Endometrial microvascular endothelial cells (primary cell): ENCODE results near the gene CLTCL1. TPM values are rescaled to one million over a fixed set of nuclear protein-coding genes. Genes with fewer than 3 reads are reported as not detected.

Experiments used
- in situ Hi-C: cut with HindIII; loops from 2 replicates; pipeline ENCODE4 v1.10.0; 2017; ENCODE audit warnings: low sequenced_read_pairs, low pct_unique_long_range_greater_than_20kb; ENCODE audit errors: inconsistent ontology term
- total RNA-seq: library from RNA; depleted of rRNA; stranded (reverse); fragments of >200 nt; gene quantifications from one replicate; pipeline ENCODE4 v1.2.3, GENCODE V29; 2015; ENCODE audit errors: inconsistent ontology term

CLTCL1 gene
- total RNA-seq, 1 donor from 2014 or later: 1.8 TPM

DNA sequence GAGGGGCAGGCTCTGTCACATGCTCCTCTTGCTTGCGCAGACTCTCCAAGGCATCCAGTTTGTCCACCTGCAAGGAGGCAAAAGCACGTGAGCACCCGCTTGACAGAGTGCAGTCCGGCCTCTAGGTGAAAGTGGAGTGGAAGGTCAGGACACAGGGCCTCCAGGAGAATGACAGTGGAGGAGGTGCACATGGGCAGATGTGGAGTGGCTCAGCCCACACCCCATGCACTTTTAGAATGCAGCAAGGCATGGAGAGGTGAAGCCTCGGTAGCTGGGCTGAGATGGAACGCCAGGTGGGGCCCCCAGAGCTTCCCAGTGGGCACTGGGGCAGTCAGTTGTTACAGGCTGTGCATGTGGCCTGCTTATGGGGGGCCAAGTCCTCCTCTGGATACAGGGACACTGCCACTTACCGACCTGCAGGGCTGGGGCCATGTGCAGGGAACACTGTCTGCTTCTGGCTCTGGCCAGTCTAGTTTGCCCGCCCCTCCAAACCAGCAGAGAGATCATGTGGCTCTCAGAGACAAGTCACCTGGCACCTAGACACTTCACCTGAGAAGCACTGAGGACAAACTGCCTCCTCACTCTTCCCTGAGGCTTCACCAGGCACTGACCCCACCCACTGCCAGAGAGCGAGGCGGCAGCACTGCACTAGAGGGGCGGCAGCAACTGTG is 110.6 kb downstream of the CLTCL1 start:
- in situ Hi-C loops: no loop called here

DNA sequence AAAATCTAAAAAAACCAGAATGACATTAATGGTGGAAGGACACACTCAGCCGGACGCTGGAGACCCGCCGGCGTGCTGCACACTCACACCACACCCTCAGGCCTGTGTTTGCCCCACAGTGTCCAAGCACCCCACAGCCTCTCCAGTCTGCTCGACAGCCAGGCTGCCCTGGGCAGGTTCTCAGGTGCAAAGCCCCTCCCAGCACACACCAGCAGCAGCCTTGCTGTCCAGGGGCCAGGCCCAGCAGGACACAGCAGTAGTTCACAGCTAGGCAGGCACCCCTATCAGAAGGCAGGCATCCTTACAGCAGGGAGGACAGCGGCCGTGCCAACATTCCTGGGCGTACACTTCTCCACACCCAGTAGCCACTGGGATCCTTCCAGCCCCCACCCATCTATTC is 111.3 kb downstream of the CLTCL1 start:
- in situ Hi-C loops: no loop called here

DNA sequence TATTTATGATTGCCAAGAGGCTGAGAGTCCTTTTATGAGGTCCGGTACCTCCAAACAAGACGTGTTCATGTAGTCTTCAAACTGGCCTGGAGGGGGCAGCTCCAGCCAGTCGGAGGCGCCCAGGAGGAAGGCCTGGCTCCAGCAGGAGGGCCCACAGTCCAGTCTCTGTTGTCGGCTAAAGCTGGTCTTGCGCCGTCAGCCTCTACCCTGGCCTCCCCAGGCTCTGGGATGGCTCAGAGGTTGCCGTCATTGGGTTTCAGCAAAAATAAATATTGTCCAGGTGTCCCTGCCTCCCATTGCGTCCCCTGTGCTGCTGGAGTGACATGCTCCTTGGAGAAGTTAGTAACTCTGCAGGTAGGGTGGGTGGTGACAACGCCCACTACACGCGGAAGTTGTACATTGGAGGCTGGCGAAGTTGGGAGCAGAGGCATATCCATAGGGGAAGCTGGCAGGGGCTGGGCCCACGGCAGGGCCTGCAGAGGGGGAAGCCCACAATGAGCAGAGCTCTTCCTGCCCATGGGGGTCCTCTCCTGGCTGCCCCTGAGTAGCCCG is 111.9 kb downstream of the CLTCL1 start:
- in situ Hi-C loops: no loop called here

DNA sequence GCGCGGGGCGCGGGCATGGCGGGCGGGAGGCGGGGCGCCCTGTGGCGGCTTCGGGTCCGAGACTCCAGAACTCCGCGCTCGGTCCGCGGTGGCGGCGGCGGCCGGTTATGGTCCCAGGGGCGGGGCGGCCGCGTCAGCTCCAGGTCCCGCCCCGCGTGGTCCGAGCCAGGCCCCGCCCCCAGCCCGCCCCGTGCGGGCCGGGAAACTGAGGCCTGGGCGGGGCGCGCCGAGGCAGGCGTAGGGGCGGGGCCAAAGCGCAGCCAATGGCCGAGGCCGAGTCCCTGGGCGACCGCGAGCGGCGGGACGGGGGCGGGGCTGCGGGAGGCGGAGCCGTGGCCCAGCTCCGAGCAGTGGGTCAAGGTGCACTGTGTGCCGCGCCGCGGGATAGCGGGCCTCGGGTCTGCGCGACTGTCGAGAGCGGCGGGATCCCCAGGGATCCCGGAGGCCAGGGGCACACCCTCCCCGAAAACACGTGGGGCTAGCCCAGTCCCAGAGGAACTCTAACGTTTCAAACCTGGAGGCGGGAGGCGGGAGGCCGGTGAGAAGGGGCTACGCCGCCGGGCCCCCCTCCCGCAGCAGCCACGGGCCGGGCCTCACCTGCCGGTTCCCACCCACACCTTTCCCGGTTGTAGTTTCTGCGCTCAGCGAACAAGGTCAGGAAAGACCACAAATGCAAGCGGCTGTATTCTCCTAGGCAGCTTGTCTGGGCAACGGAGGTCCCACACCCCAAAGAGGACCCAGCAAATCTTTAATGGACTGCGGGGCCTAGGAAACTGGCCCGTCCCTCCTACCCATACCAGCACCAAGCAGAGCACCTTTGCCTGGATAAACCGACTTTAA is 112.6 kb downstream of the CLTCL1 start, which contains the start of gene SLC25A1:
TSS of gene SLC25A1 (minus strand) at position 80 of the 840 bp plus-strand sequence. CDS start at position 17, 63 bp downstream.
- in situ Hi-C loops: no loop called here

DNA sequence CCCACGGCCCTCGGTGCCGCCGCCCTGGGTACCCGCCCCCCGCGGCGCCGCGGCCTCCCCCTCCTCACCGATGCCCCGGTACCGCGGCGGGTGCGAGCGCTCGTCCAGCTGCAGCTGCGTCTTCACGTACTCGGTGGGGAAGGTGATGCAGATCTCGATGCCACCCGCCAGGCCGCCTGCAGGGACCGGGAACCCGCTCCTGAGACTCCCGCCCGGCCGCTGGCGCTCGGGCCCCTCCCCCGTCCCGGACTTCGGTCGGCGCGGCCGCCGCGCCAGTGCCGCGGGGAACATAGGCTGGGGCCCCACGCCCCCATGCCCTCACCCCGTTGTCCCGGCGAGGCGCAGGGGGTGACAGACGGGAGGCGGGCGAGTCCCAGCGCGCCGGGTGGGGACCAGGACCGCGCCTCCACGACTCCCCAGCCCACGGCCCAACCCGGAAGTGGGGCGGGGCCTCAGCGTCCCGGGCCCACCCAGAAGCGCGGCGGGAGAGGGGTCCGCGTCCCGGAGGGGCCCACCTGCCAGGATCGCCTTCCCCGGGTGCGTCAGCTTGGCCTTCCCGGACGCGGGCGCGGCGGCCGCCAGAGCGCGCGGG is 113.4 kb downstream of the CLTCL1 start:
- in situ Hi-C loops: no loop called here

DNA sequence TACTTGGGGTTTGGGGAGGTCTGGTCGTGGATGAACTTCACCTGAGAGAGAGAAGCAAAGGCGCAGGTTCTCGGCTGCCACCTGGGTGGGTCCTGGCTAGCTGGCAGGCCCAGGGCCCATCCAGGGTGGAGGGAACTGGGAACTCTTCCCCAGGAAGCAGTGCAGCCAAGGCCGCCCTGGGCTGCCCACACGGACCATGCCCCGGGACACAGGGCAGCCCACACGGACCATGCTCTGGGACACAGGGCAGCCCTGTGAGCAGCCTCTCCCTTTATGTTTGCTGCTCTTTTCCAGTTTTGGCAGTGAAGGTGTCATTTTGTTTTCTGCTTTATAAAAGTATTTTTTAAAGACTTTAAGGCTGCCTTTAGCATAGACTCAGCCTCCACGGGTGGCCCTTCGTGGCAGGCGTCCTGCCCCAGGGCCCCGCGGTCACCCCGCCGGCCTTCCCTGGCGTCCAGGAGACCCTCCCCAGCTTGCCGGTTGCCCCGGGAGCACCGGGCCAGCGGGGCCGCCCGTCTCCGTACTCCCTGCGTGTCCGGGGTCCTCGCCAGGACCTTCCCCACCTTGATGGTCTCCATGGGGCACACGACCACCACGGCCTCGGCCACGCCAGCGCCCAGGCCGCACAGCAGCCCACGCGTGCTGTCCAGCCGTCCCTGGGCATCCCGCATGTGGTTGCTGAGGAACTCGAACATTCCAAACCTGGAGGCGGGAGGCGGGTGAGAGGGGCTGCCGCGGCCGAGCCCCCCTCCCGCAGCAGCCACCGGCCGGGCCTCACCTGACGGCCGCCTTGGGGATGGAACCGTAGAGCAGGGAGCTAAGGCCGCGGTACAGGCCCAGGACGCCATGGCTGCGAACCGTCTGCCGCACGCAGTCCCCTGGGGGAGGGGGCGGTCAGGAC is 114.1 kb downstream of the CLTCL1 start:
- in situ Hi-C loops: no loop called here

DNA sequence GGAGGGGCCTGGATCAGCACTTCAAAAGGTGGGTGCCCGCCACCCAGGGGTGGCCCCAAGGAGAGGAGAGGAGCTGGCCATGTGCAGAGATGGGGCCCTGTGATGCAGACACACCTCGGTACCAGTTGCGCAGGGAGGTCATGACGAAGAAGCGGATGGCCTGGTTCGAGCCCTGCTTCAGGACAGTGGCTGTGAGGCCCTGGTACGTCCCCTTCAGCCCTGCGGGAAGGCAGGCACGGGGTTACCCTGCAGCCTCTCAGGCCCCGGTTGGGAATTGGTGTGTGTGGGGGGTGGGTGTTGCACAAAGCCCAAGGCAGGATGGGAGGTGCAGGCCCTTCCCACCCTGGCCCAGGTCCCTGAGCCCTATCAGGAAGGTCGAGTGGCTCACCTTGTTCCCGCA is 114.8 kb downstream of the CLTCL1 start:
- in situ Hi-C loops: no loop called here

DNA sequence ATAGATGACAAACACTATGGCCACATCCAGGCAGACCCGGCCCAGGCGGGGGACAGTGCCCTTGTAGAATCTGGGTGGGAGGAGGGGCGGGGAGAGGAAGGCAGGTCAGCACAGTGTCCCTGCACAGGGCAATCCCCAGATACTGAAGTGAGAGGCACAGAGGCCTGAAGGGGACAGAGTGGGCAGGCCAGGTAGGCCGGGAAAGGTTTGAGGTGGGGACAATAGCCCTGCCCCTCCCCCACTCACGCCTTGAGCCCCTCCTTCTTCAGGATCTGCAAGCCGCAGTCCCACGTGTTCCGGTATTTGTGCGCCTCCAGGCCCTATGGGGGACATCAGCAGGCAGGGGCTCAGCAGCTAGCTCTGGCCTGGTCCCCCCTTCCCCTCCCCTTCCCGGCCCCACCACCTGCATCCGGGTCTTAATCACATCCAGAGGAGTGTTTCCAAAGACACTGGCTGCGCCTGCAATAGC is 115.3 kb downstream of the CLTCL1 start:
- in situ Hi-C loops: no loop called here

DNA sequence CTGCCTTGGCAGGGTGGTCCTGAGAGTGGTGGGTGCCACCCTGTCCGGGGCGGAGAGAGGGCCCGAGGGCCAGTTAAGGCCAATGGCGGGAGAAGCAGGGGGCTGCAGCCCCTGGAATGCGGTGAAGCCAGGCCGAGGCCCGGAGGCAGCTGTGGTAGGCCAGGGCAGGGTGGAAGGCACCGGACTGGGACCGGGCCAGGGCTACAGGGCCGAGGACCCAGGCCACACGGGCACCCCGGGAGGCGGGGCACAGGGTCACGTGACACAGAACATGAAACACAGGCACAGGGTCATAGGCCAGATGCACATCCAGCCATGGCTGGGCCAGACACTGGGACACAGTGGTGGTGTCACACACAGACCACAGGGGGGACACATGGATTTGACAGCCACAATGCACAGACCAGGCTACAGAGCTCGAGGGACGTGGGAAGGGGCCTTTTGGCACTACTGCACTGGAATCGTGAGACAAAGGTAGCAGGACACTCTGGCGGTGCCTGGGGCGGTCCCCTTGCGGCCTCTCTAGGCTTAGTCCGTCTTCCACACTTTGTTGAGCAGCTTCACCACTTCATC is 115.8 kb downstream of the CLTCL1 start:
- in situ Hi-C loops: no loop called here

DNA sequence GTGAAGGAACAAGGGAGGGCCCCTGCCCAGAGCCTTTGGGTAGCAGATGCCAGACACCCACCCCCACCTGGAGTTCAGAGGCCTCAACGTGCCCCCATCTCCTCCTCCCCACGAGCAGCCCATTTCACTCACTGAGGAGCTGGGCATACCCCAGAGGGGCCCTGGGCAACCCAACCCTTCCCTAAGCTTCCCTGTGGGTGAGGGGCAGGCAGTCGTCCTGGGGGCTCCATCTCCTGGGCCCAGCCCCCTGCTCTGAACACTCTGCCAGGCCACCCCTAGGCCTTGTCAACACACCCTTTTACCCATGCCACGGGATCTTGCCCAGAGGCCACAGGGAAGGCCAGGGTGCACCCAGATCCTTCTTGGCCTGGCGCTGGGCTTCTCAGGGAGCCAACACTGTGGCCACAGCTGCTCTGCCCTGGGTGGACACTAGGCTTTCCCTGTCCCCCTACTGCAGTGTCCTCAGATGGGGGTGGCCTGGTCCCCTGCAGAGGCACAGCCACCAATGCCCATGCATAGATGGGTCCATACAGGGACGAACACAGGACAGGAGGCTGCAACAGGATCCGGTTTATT is 116.4 kb downstream of the CLTCL1 start:
- in situ Hi-C loops: no loop called here

DNA sequence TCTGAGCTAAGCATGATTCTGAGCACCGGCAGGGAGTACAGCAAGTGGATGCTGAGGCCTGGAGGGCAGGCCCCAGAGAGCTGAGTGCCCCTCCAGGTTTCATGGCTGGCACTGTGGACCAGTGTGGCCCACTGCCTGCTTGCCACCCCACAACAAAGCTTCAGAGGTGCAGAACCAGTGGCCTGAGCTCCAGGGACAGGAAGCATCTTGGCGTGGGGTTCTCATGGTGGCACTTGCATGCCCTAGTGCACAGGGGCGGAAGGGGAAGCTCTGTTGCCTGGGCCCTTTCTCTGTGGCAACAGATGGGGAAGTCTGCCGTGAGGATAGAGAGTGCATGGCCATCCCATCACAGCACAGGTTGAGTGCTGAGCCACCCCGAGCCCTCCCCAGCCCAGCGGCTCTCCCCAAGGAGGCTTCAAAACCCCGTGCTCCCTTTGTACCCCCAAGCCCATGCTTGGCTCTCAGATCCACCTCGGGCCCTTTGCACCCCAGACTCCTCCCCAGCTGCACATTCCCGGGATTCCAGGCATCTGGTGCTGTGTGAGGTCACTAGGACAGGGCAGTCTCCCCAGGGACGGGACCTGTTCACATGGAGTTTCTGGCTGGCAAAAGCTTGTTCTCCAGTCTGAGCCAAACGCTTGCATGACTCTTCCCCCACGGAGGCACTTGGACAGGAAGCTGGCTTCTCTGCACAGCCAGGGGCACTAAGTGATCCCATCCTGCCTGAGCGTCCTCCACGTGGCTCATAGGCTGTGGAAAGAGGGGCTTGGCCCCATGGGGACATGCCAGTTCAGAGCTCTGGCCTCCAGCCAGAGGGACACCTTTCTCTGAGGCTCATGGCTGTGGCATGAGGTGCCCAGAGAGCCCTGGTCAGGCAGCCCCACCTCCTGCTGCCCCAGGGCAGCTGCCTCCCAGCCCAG is 117.2 kb downstream of the CLTCL1 start:
- in situ Hi-C loops: no loop called here

DNA sequence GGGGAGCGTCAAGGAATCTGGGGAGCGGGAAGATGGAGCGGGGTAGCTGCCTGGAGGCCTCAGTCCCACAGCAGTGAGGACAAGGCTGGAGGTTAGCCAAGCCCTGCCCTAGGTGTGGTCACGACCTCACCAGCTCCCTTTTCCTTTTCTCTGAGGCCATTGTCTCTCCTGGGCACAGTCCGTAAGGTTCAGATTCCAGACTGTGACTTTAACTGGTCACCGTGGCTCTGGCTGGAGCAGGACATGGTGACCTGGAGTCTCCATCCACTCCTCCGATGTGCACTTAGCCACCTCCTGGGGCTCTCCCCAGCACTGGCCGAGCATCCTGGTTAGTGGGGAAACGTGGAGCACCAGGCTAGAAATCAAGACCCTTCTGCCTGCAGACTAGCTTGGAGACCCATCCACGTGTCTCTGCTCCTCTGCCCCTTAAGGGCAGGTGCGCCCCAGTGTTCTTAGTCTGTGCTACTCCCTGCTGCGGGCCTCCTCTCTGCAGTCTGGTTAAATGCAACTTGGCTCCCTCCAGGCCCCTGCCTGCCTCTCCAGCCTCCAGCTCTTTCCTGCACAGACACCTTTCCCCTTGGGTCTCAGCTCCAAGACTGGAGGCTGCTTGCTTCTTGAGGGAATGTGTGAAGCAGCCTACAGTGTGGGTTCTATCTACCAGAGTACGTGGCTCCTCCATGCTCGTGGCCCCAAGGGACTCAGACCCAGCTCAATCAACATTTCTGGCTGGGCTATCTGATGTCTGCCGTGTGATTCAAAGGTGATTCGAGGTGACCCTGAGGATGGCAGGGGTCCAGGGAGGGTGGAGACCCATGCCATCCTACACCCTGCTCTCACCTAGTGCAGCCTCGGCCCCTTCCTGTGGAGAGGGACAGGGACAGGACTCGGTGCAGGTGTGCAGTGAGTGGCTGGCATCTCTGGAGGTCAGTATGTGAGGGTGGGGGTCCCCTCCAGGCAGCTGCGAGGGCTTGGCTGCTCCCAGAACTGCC is 118.2 kb downstream of the CLTCL1 start:
- in situ Hi-C loops: no loop called here

DNA sequence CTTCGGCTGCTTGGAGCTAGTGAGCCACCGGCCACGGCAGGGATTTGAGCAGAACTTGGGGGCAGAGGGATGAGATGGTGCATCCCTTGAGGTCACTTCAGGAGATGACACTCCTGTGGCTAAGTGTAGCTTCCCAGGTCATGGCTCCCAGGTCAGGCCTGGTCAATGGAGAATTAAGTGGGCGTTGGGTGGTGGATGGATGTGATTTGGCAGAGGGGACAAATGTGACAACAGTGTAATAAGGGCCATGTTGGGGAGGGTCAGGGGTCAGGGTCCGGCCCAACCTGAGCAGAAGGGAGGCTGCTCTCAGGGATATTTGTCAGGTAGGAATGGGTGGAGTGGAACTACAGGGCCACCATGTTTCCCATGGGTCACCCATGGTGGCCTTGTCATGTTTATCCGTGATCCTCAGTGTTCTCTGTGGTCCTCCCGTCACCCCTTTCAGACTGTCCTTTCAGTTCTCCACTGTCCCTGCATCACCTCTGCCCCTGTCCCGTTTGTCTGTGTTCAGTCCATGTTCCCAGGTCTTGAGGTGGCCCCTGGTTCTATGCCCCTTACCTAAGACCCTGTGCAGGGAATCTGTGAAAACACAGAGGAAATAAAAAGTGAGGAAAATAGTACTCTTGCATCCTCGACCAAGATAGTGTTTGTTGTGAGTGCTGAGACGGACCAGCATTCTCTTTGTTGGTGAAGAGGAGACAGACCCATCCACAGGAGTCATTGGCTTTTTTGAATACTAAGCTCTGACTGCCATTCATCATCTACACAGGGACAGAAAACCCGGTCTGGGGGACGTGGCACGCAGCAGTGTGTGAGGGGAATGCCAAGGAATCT is 119.1 kb downstream of the CLTCL1 start:
- in situ Hi-C loops: no loop called here

DNA sequence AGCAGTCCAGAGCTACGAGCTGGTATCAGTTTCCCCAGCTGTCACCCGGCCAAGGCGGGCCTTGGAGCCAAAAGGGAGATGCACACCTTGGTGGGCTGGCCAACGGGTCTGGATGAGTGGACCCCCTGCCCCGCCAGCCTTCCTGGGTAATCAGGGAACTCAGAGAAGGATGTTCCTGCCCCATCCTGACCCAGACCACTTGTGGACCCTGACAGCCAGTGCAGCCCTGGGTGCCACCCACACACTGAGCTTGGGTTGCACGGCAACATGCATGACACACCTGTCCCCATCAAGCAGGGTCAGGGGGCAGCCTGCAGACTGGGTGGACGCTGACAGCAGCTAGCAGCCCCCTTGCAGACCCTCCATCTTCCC is 121.6 kb downstream of the CLTCL1 start:
- in situ Hi-C loops: no loop called here
